UCSD-AML1 (cell line): ENCODE measurements around the gene SPATA2.

ENCODE experiments used
- DNase-seq: peaks from one replicate; lab custom pipeline; 2025; ENCODE audit not compliant: unreplicated experiment; lab: John Stamatoyannopoulos, UW

The SPATA2 gene

GRCh38 chr20:49936153-49937026 lies 21.1 kb upstream of the SPATA2 start, which contains the start of gene RNF114:
RNF114 (plus strand) TSS chr20:49936397; CDS start chr20:49936413, 16 bp downstream.
- peak; percentile 93 for DNase-seq

- no peak for DNase-seq
Measured at GRCh38 chr20:49935746-49936152, 20.4 kb upstream of the SPATA2 start.

DNA sequence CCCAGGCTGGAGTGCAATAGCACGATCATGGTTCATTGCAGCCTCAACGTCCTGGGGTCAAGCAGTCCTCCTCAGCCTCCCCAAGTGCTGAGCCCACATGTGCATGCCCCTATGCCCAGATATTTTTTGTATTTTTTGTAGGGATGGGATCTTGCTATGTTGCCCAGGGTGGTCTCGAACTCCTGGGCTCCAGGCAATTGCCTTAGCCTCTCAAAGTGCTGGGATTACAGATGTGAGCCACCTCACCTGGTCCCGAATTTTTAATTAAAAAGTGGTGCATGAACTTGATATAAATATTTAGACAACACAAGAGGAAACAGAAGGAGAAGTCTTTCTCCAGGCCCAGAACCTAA lies 13.8 kb upstream of the SPATA2 start:
- DNase-seq: no peak

DNA sequence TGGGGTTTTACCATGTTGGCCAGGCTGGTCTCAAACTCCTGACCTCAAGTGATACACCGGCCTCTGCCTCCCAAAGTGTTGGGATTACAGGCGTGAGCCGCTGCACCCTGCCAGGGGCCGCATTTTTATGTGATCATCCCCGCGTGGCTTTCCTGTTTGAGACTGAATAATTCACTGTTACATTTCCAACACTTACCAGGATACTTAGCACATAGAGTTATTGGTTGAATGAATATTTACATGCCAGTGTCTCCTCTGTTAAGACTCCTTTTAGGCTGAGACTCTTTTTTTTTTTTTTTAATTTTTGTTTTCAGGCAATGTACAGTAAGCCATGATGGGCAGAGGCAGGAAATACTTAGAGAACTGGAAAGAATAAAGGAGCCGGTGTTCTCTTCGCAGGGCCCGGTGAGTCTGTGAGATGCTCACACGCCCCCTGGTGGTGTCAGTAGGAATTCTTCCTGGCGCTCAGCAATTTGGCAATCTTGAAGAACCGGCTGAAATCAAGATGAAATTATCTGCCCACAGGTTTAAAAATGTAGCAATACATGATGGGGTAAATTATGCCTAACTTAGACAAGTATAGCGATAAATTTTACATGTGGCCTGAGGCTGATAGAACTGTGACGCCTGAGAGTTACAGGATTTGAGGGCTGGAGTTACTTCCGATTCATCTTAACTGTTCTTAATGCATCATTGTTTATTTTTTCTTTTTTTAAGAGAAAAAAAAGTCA lies 13.2 kb upstream of the SPATA2 start:
- peak; percentile 75 for DNase-seq

GRCh38 chr20:49925901-49926454 lies 10.6 kb upstream of the SPATA2 start:
- no peak for DNase-seq

GRCh38 chr20:49924247-49924646 lies 8.9 kb upstream of the SPATA2 start:
- DNase-seq: no peak

- no peak for DNase-seq
Measured at GRCh38 chr20:49919461-49919860, 4.1 kb upstream of the SPATA2 start.

DNA sequence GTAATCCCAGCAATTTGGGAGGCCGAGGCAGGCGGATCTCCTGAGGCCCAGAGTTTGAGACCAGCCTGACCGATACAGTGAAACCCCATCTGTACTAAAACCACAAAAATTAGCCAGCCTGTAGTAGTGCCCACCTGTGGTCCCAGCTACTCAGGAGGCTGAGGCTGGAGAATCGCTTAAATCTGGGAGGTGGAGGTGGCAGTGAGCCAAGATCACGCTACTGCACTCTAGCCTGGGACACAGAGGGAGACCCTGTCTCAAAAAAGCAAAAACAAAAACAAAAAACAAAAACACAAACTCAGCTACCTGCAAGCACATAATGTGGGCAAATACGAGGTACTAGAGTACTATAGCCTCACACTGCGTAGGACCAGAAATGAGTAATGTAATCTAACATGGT lies 3.7 kb upstream of the SPATA2 start:
- DNase-seq: no peak

GRCh38 chr20:49918446-49918845 lies 3.1 kb upstream of the SPATA2 start:
- no peak for DNase-seq

- no peak for DNase-seq
Measured at GRCh38 chr20:49916146-49917002, 1.0 kb upstream of the SPATA2 start.

DNA sequence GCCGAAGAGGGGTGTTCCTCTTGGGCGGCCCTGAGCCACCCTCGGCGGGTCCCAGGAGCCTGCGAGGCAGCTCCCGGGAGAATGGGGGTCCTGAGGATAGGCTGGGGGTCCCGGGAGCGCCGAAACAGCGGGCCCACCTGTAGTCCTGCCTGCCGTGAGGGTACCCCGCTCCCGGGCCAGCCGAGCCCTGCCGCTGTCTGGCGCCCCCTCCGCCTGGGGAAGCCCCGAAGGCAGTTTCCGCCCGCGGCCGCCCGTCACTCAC lies 280 bp downstream of the SPATA2 start:
- no peak for DNase-seq

- no peak for DNase-seq
Measured at GRCh38 chr20:49914310-49915117, 815 bp downstream of the SPATA2 start.

GRCh38 chr20:49913399-49914047 lies 1.8 kb downstream of the SPATA2 start:
- no peak for DNase-seq

DNA sequence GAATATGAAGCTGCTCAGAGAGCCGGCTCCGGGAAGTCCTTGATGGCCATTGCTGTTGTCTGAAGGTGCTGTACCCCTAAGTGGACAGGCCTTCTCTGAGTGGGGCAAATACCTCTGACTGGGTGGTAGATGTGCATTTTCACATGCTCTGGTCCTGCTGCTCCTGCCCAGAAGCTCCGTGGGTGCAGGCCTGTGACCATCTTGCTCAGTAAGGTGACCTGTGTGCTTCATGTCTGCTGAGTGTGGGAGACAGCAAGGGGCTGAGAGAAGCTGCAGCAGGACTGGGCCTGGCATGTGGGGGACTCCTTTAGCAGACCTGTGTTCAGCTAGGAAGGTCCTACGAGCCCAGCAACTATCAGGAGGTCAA lies 5.0 kb downstream of the SPATA2 start:
- no peak for DNase-seq

- no peak for DNase-seq
Measured at GRCh38 chr20:49909499-49910339, 5.6 kb downstream of the SPATA2 start.

DNA sequence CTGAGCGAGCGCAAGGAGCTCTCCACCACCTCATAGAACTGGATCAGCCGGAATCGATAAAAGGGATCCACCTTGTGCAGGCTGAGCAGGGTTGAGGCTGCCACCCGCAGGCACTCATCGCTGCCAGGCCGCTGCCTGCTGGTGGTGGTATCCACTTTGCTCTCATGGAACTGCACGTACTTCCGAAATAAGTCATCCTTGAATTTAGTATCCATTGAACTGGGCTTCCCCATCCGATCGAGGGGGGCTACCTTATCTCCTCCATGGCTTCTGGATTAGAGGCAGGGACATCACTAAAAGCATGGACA lies 7.1 kb downstream of the SPATA2 start:
- DNase-seq: no peak

DNA sequence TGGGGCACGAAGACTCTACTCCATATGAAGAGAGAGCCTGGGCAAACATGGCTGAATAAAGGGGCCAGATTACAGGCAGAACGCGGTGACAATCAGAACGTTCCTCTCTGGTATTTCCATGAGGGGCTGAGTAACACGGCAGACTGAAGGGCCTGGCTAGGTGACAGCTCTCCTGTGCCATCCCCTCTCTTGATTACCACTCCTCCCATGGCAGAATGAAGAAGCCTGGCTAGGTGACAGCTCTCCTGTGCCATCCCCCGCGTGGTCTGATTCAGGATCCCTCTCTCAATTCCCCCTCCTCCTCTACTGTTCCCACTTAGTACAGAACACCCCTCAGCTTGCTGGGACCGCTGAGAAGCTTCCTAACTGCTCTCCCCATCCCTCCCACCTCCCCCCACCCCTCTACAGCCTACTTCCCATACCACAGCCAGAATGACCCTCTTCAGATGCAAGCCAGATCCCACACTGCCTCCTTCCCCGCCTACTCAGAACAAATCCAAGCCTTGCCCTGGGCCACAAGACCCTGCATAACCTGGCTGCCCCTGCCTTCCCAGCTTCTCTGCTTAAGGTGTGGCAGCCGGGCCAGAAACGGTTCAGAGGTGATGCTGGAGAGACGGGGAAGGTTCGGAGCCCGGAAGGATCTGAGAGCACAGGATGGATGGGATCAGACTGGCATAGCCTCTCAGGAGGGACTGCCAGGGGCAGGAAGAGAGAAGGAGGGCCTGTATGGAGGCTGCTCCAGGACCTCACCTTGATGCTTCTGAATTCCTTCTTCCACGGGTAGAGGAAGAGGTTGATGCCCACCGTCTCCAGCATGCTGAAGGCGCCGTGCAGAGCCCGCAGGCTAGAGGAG lies 7.7 kb downstream of the SPATA2 start:
- DNase-seq: no peak

DNA sequence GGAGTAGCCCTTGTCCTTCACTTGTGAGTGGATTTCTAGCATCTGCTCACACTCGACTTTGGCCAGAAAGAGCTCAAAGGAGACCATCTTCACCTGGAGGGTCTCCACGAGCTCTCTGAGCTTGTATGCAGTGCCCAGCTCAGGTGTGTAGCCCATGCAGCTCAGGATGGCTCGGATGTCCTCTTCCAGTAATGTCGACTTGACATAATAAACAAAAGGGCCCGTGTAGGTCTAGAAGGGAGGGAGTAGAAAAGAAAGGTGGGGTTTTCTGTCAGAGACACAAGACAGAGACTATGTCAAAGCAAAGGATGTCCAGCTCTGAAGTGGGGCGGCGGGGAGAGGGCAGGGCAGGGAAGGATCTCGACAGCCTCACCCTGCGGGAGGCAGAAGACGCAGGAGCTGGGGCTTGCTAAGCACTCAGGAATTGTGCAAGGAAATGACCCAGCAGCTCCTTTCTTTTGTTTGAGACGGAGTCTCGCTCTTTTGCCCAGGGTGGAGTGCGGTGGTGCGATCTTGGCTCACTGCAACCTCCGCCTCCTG lies 8.6 kb downstream of the SPATA2 start:
- DNase-seq: no peak
